ENCODE measurements around the gene SNAP91.
"Not testable (repeated sequence)": the region's sequence is repeated elsewhere in the genome, so short reads cannot be mapped to it uniquely, and the experiment has no call there.

SNAP91 gene

DNA sequence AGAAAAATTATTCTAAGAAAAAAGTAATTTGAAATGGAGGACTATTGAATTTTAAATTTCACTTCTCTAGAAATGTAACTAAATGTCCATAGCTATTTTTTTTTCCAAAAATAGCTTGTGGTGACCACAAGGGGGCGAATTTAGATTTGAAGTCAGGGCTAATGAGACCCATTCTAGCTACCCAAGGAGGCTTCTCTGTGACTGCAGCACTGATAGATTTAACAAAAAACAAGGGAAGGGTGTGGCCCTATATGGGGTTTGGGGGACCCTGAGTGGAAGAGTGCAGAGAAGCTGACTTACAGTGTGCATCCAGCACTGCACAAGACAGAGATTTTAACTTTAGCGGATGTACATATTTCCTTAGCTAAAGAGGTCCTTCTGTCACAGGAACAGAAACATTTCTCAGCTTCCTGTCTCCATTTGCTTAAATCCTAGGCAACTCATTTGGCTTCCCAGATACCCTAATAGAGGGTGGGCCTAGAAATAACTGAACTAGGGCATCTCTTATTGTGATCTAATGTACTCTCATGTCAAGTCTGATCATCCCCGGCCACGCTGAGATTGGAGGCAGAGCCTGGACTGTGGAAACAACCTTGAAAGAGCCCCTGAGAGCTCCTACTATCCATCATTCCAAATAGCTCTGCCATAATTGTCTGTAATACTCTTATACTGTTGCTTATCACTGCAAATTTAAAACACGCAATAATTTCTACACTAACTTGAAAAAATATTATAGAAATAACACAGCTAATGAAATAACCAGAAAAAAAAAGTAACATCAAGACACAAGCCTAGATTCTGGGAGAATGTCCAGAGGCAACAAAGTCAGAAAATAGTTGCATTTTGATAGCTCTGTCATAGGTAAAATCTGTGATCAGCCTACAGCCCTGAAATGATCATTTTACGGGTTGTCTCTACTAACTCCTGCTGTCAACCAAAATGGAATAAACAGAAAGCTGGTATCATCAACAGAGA is 93.6 kb downstream of the SNAP91 start:
- no peak for DNase-seq

GRCh38 chr6:83613378-83613777 is 95.5 kb downstream of the SNAP91 start:
- no peak for DNase-seq

- DNase-seq, result no peak
These were observed 99.7 kb downstream of the SNAP91 start for GRCh38 chr6:83609248-83609647.

DNA sequence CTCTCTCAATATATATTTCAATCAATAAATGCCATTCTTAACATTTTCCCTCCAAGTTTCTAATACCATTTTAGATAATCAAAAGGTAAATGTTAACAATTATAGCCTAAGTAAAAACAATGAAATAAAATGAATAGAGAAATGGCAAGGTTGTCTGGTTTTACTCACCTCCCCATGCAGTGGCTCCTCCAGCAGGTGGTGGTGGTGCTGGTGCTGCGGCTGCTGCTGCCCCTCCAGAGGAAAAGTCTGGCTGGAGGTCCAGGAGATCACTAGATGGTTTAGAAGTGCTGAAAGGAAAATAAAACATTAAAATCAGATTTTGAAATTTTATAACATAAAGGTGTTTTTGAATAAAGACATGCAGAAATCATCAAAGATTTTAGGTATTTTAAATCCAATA is 103.4 kb downstream of the SNAP91 start:
- no peak for DNase-seq

DNA sequence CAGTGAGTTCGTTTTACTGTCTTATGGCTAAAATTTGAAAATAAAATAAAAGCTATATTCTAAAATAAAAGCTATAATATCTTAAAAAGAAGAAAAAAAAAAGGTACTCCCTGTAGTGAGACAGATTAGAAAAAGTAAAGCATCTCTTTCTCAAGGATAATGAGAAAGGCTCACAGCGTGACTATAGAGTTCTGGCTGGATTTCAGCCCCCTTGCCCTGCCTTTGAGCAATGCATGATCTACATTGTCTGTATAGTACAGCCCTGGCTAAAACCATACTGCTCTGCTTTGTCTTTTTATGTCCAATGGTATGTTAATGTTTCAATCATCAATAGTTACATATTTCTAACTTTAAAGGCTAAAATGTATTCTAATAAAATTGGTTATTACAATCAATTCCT is 105.3 kb downstream of the SNAP91 start:
- DNase-seq, result no peak

DNA sequence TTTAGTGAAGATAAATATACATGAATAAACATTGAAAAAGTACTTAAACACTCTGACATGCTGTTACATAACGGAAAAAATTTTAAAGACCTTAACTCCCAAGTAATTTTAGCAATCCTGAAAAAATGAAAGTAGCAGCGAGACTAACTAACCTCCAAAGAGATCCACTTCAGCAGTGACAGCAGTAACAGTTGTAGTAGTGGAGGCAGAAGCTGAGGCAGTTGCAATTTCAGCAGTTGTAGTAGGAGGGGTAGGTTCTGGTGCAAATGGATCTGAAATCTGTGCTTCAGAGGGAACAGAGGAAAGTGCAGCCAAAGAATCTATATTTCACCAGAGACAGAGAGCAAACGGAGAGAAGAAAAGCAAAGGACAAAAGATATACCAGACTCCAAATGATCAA is 107.8 kb downstream of the SNAP91 start:
- DNase-seq, result no peak

DNA sequence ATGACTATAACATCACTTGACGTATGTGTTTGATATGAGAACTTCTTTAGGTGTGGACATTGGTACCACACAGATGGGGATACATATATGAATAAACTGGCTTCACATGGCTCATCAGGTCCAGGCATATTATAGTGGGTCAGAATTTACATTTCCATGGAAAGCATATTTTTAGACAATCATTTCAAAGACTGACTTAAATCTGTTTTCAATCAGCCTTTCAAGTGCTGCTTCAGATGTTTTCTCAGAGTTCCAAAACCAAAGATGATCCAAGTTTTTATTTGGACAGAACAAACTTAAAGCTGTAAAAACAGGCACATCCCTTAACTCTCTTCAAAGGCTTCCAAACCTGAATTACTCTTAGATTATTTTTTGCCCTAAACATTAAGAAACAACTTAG is 108.4 kb downstream of the SNAP91 start:
- no peak for DNase-seq

- no peak for DNase-seq
These were observed 111.4 kb downstream of the SNAP91 start for GRCh38 chr6:83597511-83597910.

DNA sequence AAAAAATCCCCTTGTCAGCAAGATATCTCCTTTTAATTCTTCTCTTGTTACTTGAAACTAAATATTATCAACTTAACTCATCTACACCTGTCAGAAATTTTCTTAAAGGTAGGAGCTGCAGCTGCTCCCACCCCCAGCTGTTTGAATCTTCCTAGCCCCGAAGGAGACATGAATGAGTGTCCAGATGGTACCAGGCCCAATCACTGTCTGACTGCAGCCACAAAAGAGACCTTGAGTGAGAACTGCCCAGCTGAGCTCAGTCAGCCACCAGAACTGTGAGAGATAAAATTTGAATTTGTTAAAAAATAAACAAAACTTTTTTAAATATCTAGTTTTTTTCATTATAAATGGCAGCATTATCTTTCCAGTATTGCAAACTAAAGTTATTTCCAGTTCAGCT is 111.8 kb downstream of the SNAP91 start:
- DNase-seq, result no peak

DNA sequence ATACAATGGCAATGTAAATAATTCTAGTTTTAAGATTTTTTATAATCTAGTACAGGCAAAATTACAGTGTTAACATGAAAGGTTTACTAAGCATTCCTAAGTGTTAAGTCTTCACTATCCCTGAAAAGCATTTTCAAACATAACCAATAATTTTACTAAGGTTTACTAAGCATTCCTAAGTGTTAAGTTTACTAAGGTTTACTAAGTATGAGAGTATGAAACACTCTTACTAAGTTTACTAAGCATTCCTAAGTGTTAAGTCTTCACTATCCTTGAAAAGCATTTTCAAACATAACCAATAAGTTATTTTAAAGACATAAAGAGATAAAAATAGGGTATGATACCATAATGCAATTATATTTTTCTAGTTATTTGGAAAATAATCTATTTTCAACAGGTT is 114.0 kb downstream of the SNAP91 start:
- no peak for DNase-seq

- no peak for DNase-seq
These were observed 115.5 kb downstream of the SNAP91 start for GRCh38 chr6:83593395-83593785.

DNA sequence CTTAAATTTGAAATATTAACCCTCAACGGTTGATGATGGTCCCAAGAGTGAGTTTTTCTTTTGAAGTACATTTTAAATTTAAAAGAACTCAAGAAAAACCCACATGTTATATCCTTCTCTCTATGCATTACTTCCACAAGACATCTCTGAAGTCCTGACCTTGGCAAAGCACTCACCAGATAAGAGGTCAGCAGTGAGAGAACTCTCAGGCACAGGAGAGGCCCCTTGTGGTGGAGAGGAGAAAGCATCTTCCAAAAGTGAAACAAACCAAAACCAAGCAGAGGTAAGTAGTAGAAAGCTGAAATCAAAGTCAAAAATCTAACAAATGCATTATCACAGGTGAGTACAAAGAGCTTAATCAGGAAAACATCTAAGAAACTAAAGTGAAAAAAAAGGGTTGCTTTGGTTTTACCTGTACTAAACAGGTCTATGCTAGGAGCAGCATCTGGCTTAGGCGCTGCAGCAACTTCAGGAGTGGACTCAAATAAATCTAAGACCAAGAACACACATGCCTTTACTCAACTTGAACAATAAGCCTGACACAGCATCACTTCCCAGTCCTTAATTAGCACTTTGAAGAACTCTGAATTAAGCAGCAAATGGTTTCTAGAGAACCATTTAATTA is 116.0 kb downstream of the SNAP91 start:
- no peak for DNase-seq

DNA sequence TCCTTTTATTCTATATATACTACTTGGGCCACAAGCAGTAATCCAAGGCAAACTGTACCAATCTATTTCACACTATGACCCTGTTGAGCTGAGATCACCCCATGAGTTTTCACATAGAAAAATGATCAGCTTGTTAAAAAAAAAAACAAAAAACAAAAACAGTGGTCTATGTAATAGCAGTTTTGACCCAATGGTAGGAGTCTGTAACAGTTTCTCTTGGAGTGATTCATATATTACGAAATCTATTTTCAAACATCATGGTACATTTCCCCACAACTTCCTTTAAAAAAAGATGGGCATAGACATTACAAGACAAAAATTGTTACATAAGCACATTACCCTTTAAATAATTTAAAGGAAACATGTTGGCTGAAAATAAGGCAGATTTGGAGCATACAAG is 118.5 kb downstream of the SNAP91 start:
- DNase-seq, result no peak

- no peak for DNase-seq
These were observed 119.8 kb downstream of the SNAP91 start for GRCh38 chr6:83589076-83589475.

- DNase-seq, result no peak
These were observed 130.8 kb downstream of the SNAP91 start for GRCh38 chr6:83578057-83578456.

GRCh38 chr6:83574783-83575182 is 134.1 kb downstream of the SNAP91 start:
- no peak for DNase-seq

GRCh38 chr6:83571663-83572185 is 137.2 kb downstream of the SNAP91 start:
- not testable (repeated sequence) for DNase-seq

- no peak for DNase-seq
These were observed 149.9 kb downstream of the SNAP91 start for GRCh38 chr6:83558975-83559374.

- DNase-seq, result no peak
These were observed 152.0 kb downstream of the SNAP91 start for GRCh38 chr6:83556871-83557270.

- DNase-seq, result not testable (repeated sequence)
These were observed 157.2 kb downstream of the SNAP91 start for GRCh38 chr6:83551748-83552147.

DNA sequence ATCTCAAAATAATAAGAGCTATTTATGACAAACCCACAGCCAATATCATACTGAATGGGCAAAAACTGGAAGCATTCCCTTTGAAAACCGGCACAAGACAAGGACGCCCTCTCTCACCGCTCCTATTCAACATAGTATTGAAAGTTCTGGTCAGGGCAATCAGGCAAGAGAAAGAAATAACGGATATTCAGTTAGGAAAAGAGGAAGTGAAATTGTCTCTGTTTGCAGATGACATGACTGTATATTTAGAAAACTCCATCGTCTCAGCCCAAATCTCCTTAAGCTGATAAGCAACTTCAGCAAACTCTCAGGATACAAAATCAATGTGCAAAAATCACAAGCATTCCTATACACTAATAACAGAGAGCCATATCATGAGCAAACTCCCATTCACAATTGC is 158.4 kb downstream of the SNAP91 start:
- not testable (repeated sequence) for DNase-seq

GRCh38 chr6:83546636-83547035 is 162.3 kb downstream of the SNAP91 start:
- DNase-seq, result no peak

- DNase-seq, result no peak
These were observed 169.2 kb downstream of the SNAP91 start for GRCh38 chr6:83539678-83540077.

Data from stimulated activated CD4-positive, alpha-beta T cell treated with anti-CD3 and anti-CD28 coated beads, Interleukin-1b, Interleukin-23, amount 100 ng/mL, for 48 hours (primary cell).